Stimulated activated CD4-positive, alpha-beta T cell treated with anti-CD3 and anti-CD28 coated beads, Interleukin-1b, Interleukin-23, amount 100 ng/mL, for 4 hours (primary cell): ENCODE data around the gene TCEANC.
"Not testable (repeated sequence)": the region's sequence is repeated elsewhere in the genome, so short reads cannot be mapped to it uniquely, and the experiment has no call there.

Source experiments
- DNase-seq, 2 donors: peaks; one replicate each; pipeline ENCODE4 v3.0.0-alpha.2; 2020; ENCODE audit warnings: low read depth in 2 of 2

TCEANC gene

GRCh38 chrX:13655674-13656073 lies 2.7 kb downstream of the TCEANC start:
- no peak for DNase-seq

DNA sequence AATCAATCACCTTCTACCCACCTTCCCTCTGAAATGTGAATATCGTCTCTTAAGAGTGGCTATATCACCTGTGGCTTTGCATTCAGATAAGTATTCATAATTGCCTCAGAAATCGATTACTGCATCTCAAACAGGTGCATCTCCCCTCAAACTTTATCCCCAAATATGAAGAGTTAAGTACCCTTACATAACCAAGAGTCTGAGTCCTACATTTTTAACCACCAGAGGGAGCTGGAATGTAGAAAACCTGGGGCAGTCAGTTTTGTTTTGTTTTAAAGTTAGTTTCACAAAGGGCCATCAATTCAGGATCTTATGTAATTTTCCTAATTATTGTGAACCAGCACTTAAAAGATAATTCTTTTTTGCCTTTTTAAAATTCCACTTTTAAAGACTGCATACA lies 5.7 kb downstream of the TCEANC start:
- DNase-seq: peak in 1 of 2 donors; percentile 15

GRCh38 chrX:13659063-13659462 lies 6.1 kb downstream of the TCEANC start:
- no peak for DNase-seq

GRCh38 chrX:13661735-13662288 lies 8.9 kb downstream of the TCEANC start:
- DNase-seq: no peak

GRCh38 chrX:13662355-13662791 lies 9.4 kb downstream of the TCEANC start:
- no peak for DNase-seq

GRCh38 chrX:13664020-13664419 lies 11.1 kb downstream of the TCEANC start:
- no peak for DNase-seq

DNA sequence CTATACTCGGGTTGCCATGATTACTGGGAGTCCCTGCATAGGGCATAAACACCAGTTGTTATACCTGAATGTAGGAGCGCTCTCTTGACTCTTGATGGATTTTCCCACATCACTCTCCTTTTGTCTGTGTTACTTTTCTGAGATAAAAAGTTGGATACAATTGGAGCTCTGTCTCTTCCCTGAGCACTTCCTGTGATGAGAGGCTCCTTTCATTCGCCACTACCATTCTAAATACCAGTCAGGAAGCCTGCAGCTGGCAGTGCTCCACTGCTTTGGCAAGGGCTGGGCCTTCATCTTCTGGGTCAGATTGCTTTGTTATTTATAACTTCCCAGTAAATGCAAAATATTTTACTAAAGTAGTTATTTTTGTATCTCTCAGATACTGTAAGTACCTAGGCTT lies 13.9 kb downstream of the TCEANC start:
- no peak for DNase-seq

DNA sequence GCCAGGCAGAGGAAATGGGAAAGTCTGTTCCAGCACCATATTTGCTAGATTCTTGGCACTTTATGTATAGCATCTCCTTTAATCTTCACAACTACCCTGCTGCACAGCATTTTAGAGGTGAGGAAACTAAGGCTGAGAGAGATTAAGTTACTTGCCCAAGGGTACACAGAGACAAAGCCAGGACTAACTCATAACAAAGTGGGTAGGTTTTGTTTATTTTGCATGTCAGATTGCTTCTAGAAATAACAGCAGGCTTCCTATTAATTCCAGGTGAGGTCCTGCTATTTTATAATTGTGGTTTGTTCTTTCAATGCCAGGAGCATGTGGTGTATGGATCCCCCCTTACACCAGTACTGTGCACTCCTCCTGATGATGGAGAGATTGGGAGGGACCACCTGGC lies 15.0 kb downstream of the TCEANC start:
- DNase-seq: no peak

DNA sequence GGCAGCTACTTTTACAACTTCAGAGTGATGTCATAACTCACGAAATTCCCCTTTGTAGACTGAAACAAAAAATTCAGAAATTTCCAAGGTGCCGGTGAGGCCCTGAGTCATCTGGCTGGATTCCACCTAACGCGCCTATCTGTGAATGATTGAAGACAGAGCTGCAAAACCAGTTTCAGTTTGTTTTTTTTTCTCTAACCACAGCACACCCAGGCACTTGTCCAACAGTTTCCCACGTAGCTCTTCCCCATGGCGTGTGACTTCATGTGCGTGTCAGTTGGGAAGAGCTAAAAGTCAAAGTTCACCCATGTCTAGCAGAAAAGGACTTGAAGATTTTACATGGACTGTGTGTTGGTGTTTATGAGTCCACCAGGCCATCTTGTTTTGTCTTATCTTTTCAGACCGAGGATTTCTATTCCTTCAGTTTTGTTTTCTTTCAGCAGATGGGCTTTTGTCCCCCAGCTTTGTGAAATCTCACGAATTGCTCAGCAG lies 16.4 kb downstream of the TCEANC start:
- DNase-seq: peak; percentile 25 to 30

DNA sequence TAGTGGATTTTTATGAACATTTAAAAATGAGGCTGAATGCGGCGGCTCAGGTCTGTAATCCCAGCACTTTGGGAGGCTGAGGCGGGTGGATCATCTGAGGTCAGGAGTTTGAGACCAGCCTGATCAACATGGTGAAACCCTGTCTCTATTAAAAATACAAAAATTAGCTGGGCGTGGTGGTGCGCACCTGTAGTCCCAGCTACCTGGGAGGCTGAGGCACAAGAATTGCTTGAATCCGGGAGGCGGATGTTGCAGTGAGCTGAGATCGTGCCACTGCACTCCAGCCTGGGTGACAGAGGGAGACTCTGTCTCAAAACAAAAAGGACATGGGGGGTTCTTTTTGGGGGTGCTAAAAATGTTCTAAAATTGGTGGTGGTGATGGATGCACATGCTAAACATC lies 16.8 kb downstream of the TCEANC start:
- not testable (repeated sequence) for DNase-seq

DNA sequence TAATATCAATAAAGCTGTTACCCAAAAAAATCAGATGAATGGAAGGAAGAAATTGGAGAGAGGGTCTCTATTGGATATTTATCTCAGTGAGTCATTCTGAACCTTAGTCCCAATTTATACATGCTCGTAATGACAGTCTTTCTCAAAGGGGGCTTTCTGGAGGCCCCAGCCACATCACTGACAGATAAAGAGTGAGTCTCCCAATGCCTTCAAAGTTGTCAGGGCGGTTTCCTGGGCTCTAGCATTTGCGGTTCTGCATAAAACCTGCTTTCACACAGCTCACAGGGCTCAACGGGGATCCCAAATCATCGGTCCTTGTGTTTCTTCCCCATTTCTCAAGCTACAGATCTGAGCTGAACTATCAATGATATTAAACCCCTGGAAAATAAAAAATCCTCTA lies 17.3 kb downstream of the TCEANC start:
- no peak for DNase-seq

DNA sequence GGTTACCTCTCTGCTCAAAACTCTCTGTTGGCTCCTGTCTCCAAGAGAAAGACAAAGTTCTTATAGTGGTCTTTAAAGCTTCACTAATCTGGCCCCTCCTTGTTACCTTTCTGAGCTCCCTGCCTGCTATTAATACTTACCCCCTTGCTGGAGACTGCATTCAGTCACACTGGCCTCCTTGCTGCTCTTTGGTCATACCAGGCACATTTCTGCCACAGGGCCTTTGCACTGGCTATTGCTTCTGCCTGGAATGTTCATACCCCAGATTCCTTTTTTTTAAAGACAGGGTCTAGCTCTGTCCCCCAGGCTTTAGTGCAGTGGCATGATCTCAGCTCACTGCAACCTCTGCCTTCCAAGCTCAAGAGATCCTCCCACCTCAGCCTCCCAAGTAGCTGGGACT lies 20.1 kb downstream of the TCEANC start:
- DNase-seq: no peak

- no peak for DNase-seq
These were observed 23.9 kb downstream of the TCEANC start for GRCh38 chrX:13676885-13677284.

DNA sequence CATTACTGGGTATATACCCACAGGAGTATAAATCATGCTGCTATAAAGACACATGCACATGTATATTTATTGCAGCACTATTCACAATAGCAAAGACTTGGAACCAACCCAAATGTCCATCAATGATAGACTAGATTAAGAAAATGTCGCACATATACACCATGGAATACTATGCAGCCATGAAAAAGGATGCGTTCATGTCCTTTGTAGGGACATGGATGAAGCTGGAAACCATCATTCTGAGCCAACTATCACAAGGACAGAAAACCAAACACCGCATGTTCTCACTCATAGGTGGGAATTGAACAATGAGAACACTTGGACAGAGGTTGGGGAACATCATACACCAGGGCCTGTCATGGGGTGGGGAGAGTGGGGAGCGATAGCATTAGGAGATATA lies 26.8 kb downstream of the TCEANC start:
- DNase-seq: not testable (repeated sequence)

DNA sequence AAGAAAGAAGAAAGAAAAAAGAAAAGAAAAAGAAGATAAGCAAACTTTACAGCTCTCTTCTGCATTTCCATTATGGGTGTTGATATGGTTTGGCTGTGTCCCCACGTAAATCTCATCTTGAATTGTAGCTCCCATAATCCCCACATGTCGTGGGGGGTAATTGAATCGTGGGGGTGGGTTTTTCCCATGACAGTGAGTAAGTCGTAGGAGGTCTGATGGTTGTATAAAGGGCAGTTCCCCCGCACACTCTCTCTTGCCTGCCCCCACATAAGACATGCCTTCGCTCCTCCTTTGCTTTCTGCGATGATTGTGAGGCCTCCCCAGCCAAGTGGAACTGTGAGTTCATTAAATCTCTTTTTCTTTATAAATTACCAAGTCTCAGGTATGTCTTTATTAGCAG lies 28.7 kb downstream of the TCEANC start:
- no peak for DNase-seq

- no peak for DNase-seq
These were observed 31.4 kb downstream of the TCEANC start for GRCh38 chrX:13684361-13684760.

DNA sequence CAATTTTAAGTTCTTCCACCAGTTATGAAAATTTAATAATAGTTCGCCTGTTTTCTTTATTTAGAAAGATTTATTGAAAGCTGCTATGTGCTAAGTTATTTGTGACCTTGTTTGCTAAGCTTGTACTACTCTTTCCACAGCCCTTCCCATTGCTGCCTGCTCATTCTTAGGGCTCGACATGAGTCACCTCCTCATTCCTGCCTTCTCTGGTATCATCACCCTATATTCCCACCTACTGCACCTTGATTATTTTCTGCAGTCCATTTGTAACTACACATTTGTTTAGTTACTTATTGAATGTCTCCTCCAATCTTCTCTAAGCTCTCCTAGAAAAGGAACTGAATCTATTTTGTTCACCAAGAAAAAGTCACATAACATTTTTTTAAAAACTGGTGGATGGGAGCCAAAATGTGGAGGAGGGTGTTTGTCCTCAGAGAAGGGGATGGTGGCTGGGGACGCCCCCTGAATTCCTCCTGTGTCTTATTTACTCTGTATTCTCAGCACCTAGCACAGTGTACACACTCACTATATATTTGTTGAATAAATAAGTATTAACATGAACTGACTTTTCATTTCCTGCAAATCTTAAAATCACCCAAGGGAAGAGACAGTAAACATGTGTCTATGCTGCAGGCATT lies 32.3 kb downstream of the TCEANC start:
- no peak for DNase-seq

DNA sequence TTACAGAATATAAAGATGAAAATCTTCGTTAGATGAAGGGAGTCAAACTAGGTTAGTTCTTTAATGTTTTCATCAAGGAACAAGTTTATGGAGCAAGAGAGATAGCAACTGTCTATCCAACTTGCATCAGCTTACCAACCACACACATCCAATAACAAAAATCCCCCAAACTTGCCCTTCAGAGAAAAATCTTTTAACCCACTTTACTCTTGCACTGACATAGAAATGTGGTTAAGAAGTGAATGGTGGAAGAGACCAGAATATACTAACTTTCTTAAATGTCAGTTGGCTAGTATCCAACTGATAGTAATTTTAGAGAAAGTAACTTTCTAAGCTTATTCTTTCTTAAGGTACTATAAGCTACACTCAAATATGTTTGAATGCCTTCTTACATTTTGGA lies 34.3 kb downstream of the TCEANC start:
- DNase-seq: no peak

- DNase-seq: no peak
These were observed 35.5 kb downstream of the TCEANC start for GRCh38 chrX:13688384-13688957.

- DNase-seq: peak; percentile 71 to 81
These were observed 36.2 kb downstream of the TCEANC start, which contains the start of gene RAB9A for GRCh38 chrX:13688958-13689740. Gene RAB9A, plus strand, starts transcription at chrX:13689128. Its CDS starts 19,619 bp downstream, at chrX:13708747.

DNA sequence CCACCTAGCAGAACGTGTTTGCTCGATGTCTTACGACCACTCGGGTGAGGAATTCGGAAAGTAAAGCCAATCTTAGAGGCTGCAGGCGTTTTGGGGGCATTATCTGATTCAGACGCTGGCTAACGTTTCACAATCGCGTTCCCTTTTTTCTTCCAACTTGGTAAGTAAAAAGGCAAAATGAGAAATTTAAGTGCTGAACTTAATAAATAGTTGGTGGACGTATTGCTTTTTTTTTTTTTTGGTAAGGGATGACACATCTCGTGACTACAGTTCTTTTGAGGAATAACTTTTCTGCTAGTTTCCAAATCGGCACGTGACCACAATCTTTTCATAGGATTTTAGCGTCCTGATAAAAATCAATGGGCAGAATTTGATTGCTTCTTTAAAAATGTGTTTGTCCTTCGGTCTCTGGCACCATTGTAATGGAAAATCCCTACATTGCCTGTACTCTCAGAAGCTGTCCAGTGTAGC lies 36.8 kb downstream of the TCEANC start:
- DNase-seq: no peak

DNA sequence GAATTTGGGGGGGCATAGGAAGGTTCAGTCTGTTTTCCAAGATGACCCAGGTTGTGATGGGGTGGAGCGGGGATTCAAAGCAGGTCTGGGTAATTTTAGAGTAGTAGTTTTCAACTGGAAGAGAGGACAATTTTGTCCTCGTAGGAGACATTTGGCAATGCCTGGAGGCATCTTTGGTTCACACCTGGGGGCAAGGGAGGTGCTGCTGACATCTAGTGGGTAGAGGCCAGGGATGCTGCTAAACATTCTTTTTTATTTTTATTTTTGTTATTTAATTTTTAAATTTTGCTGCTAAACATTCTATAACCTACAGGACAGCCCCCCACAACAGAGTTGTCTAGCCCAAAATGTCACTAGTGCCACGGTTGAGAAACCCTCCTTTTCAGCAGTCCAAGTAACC lies 37.9 kb downstream of the TCEANC start:
- DNase-seq: no peak
